Measurements from ENCODE around the gene CHI3L2. TPM values are rescaled to one million over a fixed set of nuclear protein-coding genes. Genes with fewer than 3 reads are reported as not detected.

The CHI3L2 gene
- total and polyA plus RNA-seq, 9 of the 15 experiments (the other 6 are each of a cell fraction or from before 2014, with no cell fraction given), result 0.07 to 0.27 (median 0.15) TPM; not detected in 6

- TF ChIP-seq ARID1B (IDR thresholded peaks at IDR 0.05) (no peak), NR2C2 (CRISPR knock-in tag; IDR thresholded peaks at IDR 0.05) (no peak), NR2C2 (tag; IDR thresholded peaks at IDR 0.05) (no peak), NFXL1 (CRISPR knock-in tag; IDR thresholded peaks at IDR 0.05) (no peak), XRCC3 (IDR thresholded peaks at IDR 0.05) (no peak)
These were observed 53.9 kb downstream of the CHI3L2 start (continued) for GRCh38 chr1:111281411-111281810.

GRCh38 chr1:111283838-111284237 lies 56.3 kb downstream of the CHI3L2 start:
- ChIA-PET CTCF (ENCODE audit: low intra/inter-chr PET ratio) (no interaction called here), POLR2A (interaction anchor here (0.6 to 0.7 kb wide), 2 partner anchors 10 to 1135 kb away, joined by 3 read pairs; no protein-coding TSS in a partner anchor)
- H3K79me2 ChIP-seq (ENCODE audit: control insufficient read depth, insufficient read depth, low read length), result no peaks in the 10 kb centered on the region
- H3K9me3 ChIP-seq (replicated peaks; ENCODE audit: control insufficient read depth, insufficient read depth, low read depth, low read length), result no peaks in the 10 kb centered on the region; the same call in 1 of the 2 replicates
- no peak overlapping the region for H2AFZ ChIP-seq (ENCODE audit: low read depth, low read length)
- H3K9me1 ChIP-seq (ENCODE audit: control insufficient read depth, insufficient read depth, low read length), result no peaks in the 10 kb centered on the region
- intact Hi-C loops (cut with micrococcal nuclease), result no loop called here
- no peaks in the 10 kb centered on the region for H4K20me1 ChIP-seq (replicated peaks; ENCODE audit: control insufficient read depth, insufficient read depth, low read length)
- no TSS peak for BruUV-seq (replicated peaks)
- ATAC-seq (no peak), FAIRE-seq (no peak), DNase-seq (ENCODE audit: extremely low read depth in 1 of 4, low spot score in 3 of 4) (no peak)
- H3K36me3 ChIP-seq (ENCODE audit: control insufficient read depth, insufficient read depth, low read length), result no peaks in the 10 kb centered on the region
- in situ Hi-C loops (cut with MboI), result no loop called here
- H3K4me1 ChIP-seq (replicated peaks in 1 of 2; ENCODE audit: control insufficient read depth in 2 of 2, insufficient read depth in 2 of 2, low read length in 2 of 2), result no peaks in the 10 kb centered on the region
- peaks cover 4% of the 10 kb centered on the region in 2 experiments; a peak in 2 of 5 replicates for H3K27me3 ChIP-seq (ENCODE audit: control insufficient read depth in 2 of 2, insufficient read depth in 2 of 2, low read length in 2 of 2)
- no peak overlapping the region for H3K4me3 ChIP-seq
- no peak overlapping the region for H3K4me2 ChIP-seq (ENCODE audit: insufficient read depth, low read length)
- H3K9ac ChIP-seq (ENCODE audit: insufficient read depth in 1 of 2, low read depth in 2 of 2, low read length in 2 of 2), result no peak overlapping the region
- no peak overlapping the region for H3K27ac ChIP-seq (ENCODE audit: extremely low read depth, low read depth, low read length)
- TF ChIP-seq HDAC2 (IDR thresholded peaks at IDR 0.05), result no peak
- TF ChIP-seq MLX (CRISPR knock-in tag; conservative IDR thresholded peaks at IDR 0.05), result no peak
- no peak for TF ChIP-seq ZBTB2 (IDR thresholded peaks at IDR 0.05)
- TF ChIP-seq ETV1 (tag; conservative IDR thresholded peaks at IDR 0.05; ENCODE audit: low read depth), result no peak
- no peak for TF ChIP-seq ZKSCAN3 (CRISPR knock-in tag; IDR thresholded peaks at IDR 0.05)
- TF ChIP-seq CTCF (IDR thresholded peaks at IDR 0.05 in 2 of 3, conservative IDR thresholded peaks at IDR 0.05 in 1 of 3; ENCODE audit: insufficient read depth in 2 of 3, low read depth in 1 of 3, low read length in 3 of 3), result no peak
- no peak for TF ChIP-seq ZNF23 (CRISPR knock-in tag; IDR thresholded peaks at IDR 0.05)
- no peak for TF ChIP-seq ZNF551 (CRISPR knock-in tag; IDR thresholded peaks at IDR 0.05)
- no peak for TF ChIP-seq TEAD2 (tag; IDR thresholded peaks at IDR 0.05)
- TF ChIP-seq CREB3L1 (IDR thresholded peaks at IDR 0.05; ENCODE audit: borderline replicate concordance, low read depth), result no peak
- TF ChIP-seq TEAD4 (IDR thresholded peaks at IDR 0.05; ENCODE audit: low read length), result no peak
- no peak for TF ChIP-seq TEAD4 (CRISPR knock-in tag; IDR thresholded peaks at IDR 0.05; ENCODE audit: borderline replicate concordance)
- TF ChIP-seq GABPB1 (CRISPR knock-in tag; IDR thresholded peaks at IDR 0.05), result no peak
